ENCODE measurements around the gene DUSP23.

Gene DUSP23

DNA sequence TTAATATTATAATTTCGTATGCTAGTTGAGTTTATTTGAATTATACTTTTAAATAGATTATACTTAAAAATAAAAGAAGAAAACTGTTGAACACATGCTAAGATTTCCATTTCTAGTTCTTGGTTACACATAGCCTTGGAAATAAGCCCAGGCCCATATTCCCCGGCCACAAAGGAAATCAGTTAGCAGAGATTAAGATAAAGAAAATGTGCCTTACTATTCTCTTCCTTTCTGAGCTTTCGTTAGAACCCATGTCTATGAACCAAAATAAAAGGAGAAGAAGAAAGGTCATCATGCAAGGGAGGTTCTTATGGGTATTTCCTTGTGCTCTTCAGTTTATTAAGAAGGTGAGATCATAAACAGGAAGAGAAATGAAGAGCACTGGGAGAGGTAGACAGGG, 34.1 kb upstream of the DUSP23 start:
- Histone ChIP-seq H4K91ac (ENCODE audit: low read length) (no peak overlapping the region), H3K79me1 (replicated peaks; ENCODE audit: low read length, poor library complexity, severe bottlenecking) (no peaks in the 10 kb centered on the region), H3K9me3 (ENCODE audit: control insufficient read depth, low read length) (no peaks in the 10 kb centered on the region), H2AFZ (ENCODE audit: low read depth, low read length) (no peak overlapping the region), H3K36me3 (ENCODE audit: control insufficient read depth in 1 of 2, insufficient read depth in 2 of 2, low read depth in 1 of 2, low read length in 2 of 2) (no peaks in the 10 kb centered on the region), H3K14ac (ENCODE audit: low read length in 2 of 2) (no peak overlapping the region), H2BK120ac (ENCODE audit: low read depth, low read length) (no peak overlapping the region), H2AK5ac (ENCODE audit: low read length, severe bottlenecking) (no peak overlapping the region), H3K4me3 (ENCODE audit: insufficient read depth in 1 of 2, low read depth in 1 of 2, low read length in 2 of 2) (no peak overlapping the region), H2BK5ac (ENCODE audit: low read depth, low read length, poor library complexity, severe bottlenecking) (no peak overlapping the region), H2BK15ac (ENCODE audit: low read depth, poor library complexity, severe bottlenecking) (no peak overlapping the region), H3K4me1 (ENCODE audit: control insufficient read depth, insufficient read depth, low read depth, low read length) (no peaks in the 10 kb centered on the region), H3K18ac (ENCODE audit: low read depth in 1 of 2, low read length in 2 of 2) (no peak overlapping the region), H3K27ac (ENCODE audit: low read length, poor library complexity, severe bottlenecking) (no peak overlapping the region), H3K9ac (ENCODE audit: low read length) (no peak overlapping the region), H2BK12ac (ENCODE audit: low read length in 2 of 2) (no peak overlapping the region), H3K4ac (ENCODE audit: low read depth in 1 of 2, low read length in 2 of 2) (no peak overlapping the region), H4K8ac (ENCODE audit: low read length) (no peak overlapping the region), H3K23ac (ENCODE audit: low read length in 2 of 2) (no peak overlapping the region), H3K27me3 (ENCODE audit: control insufficient read depth in 1 of 2, insufficient read depth in 1 of 2, low read length in 2 of 2) (no peaks in the 10 kb centered on the region), H3K4me2 (ENCODE audit: low read length, poor library complexity, severe bottlenecking) (no peak overlapping the region)
- WGBS, result 50% methylated on average over 2 of the region's 3 CpGs
- DNase-seq, result no peak

DNA sequence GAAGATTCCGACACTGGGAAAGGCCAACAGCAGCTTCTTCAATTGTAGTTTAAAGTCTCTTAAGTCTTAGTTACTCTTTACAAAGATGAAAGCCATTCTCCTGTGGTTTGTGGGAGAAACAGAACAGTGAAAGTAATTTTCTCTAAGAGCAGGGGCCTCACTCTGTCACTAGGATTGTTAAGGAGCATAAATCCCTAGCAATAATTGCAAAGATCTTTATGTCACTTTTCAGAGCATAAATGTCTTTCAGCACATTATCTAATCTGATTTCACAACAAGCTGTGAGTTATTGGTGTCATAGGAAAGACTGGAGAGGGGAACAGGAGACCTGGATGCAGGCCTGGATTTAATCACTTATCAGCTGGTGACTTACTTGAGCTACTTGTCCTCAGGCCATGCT, 32.4 kb upstream of the DUSP23 start:
- Histone ChIP-seq H3K4me2 (ENCODE audit: low read length, poor library complexity, severe bottlenecking) (no peak overlapping the region), H3K27me3 (ENCODE audit: control insufficient read depth in 1 of 2, insufficient read depth in 1 of 2, low read length in 2 of 2) (no peaks in the 10 kb centered on the region), H3K14ac (ENCODE audit: low read length in 2 of 2) (no peak overlapping the region), H3K18ac (ENCODE audit: low read depth in 1 of 2, low read length in 2 of 2) (no peak overlapping the region), H2BK12ac (ENCODE audit: low read length in 2 of 2) (no peak overlapping the region), H3K4me1 (ENCODE audit: control insufficient read depth, insufficient read depth, low read depth, low read length) (no peaks in the 10 kb centered on the region), H2BK15ac (ENCODE audit: low read depth, poor library complexity, severe bottlenecking) (no peak overlapping the region), H3K79me1 (replicated peaks; ENCODE audit: low read length, poor library complexity, severe bottlenecking) (no peaks in the 10 kb centered on the region), H2AK5ac (ENCODE audit: low read length, severe bottlenecking) (no peak overlapping the region), H2BK120ac (ENCODE audit: low read depth, low read length) (no peak overlapping the region), H3K9me3 (ENCODE audit: control insufficient read depth, low read length) (no peaks in the 10 kb centered on the region), H4K91ac (ENCODE audit: low read length) (no peak overlapping the region), H3K36me3 (ENCODE audit: control insufficient read depth in 1 of 2, insufficient read depth in 2 of 2, low read depth in 1 of 2, low read length in 2 of 2) (no peaks in the 10 kb centered on the region), H4K8ac (ENCODE audit: low read length) (no peak overlapping the region), H3K4ac (ENCODE audit: low read depth in 1 of 2, low read length in 2 of 2) (no peak overlapping the region), H3K27ac (ENCODE audit: low read length, poor library complexity, severe bottlenecking) (no peak overlapping the region), H3K9ac (ENCODE audit: low read length) (no peak overlapping the region), H3K4me3 (ENCODE audit: insufficient read depth in 1 of 2, low read depth in 1 of 2, low read length in 2 of 2) (no peak overlapping the region), H2BK5ac (ENCODE audit: low read depth, low read length, poor library complexity, severe bottlenecking) (no peak overlapping the region), H2AFZ (ENCODE audit: low read depth, low read length) (no peak overlapping the region), H3K23ac (ENCODE audit: low read length in 2 of 2) (no peak overlapping the region)
- WGBS, result 78% methylated on average over 1 of the region's 1 CpG
- DNase-seq, result no peak

DNA sequence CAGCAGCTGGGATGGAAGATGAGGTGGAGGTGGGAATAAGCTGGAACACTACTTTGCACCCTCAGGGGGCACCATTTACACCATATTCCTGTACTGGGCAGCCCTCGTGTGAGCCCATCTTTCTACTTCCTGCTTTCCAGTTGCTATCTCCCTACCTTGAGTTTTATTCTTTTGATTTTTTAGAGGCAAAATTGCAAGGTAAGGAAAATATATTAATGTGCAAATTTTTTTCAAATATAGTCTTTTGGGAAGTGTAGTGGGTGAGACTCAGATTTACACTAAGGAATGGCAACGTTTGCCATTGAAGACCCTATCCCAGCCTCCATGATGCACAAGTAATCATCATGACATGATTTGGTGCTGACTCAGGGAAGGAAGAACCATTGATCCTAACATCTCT, 31.1 kb upstream of the DUSP23 start:
- DNase-seq, result no peak
- no peak overlapping the region for H4K8ac ChIP-seq (ENCODE audit: low read length)
- H3K79me1 ChIP-seq (replicated peaks; ENCODE audit: low read length, poor library complexity, severe bottlenecking), result no peaks in the 10 kb centered on the region

DNA sequence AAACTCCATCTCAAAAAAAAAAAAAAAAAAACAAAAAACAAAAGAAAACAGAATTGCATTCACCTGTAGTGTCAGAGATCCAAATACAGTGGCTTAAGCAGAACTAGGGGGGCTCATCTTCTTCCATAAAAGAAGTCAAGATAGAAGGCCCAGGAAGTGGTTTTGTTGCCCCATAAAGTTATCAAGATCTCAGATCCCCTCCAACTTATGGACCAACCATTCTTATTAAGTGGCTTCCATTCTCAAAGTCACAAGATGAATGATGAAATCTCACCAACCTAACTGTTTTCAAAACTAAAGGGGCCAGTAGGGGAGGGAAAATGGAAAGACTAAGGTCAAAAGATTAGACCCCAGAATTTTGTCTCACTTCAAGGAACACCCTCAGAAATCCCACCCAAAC, 30.1 kb upstream of the DUSP23 start:
- Histone ChIP-seq H2BK15ac (ENCODE audit: low read depth, poor library complexity, severe bottlenecking) (no peak overlapping the region), H3K9me3 (ENCODE audit: control insufficient read depth, low read length) (no peaks in the 10 kb centered on the region), H3K4me3 (ENCODE audit: insufficient read depth in 1 of 2, low read depth in 1 of 2, low read length in 2 of 2) (no peak overlapping the region), H4K91ac (ENCODE audit: low read length) (no peak overlapping the region), H3K14ac (ENCODE audit: low read length in 2 of 2) (no peak overlapping the region), H4K8ac (ENCODE audit: low read length) (no peak overlapping the region), H2BK5ac (ENCODE audit: low read depth, low read length, poor library complexity, severe bottlenecking) (no peak overlapping the region), H3K79me1 (replicated peaks; ENCODE audit: low read length, poor library complexity, severe bottlenecking) (no peaks in the 10 kb centered on the region), H2AK5ac (ENCODE audit: low read length, severe bottlenecking) (no peak overlapping the region), H3K4me1 (ENCODE audit: control insufficient read depth, insufficient read depth, low read depth, low read length) (no peaks in the 10 kb centered on the region), H3K9ac (ENCODE audit: low read length) (no peak overlapping the region), H2AFZ (ENCODE audit: low read depth, low read length) (no peak overlapping the region), H2BK120ac (ENCODE audit: low read depth, low read length) (no peak overlapping the region), H3K4me2 (ENCODE audit: low read length, poor library complexity, severe bottlenecking) (no peak overlapping the region), H3K27me3 (ENCODE audit: control insufficient read depth in 1 of 2, insufficient read depth in 1 of 2, low read length in 2 of 2) (no peaks in the 10 kb centered on the region), H3K4ac (ENCODE audit: low read depth in 1 of 2, low read length in 2 of 2) (no peak overlapping the region), H3K27ac (ENCODE audit: low read length, poor library complexity, severe bottlenecking) (no peak overlapping the region), H2BK12ac (ENCODE audit: low read length in 2 of 2) (no peak overlapping the region), H3K18ac (ENCODE audit: low read depth in 1 of 2, low read length in 2 of 2) (no peak overlapping the region), H3K23ac (ENCODE audit: low read length in 2 of 2) (no peak overlapping the region), H3K36me3 (ENCODE audit: control insufficient read depth in 1 of 2, insufficient read depth in 2 of 2, low read depth in 1 of 2, low read length in 2 of 2) (no peaks in the 10 kb centered on the region)
- no peak for DNase-seq

More for the DNA sequence above, 31.1 kb upstream of the DUSP23 start:
- no peaks in the 10 kb centered on the region for H3K36me3 ChIP-seq (ENCODE audit: control insufficient read depth in 1 of 2, insufficient read depth in 2 of 2, low read depth in 1 of 2, low read length in 2 of 2)
- no peak overlapping the region for H4K91ac ChIP-seq (ENCODE audit: low read length)
- no peak overlapping the region for H2BK15ac ChIP-seq (ENCODE audit: low read depth, poor library complexity, severe bottlenecking)
- no peak overlapping the region for H2BK5ac ChIP-seq (ENCODE audit: low read depth, low read length, poor library complexity, severe bottlenecking)
- no peak overlapping the region for H2AK5ac ChIP-seq (ENCODE audit: low read length, severe bottlenecking)
- no peak overlapping the region for H3K18ac ChIP-seq (ENCODE audit: low read depth in 1 of 2, low read length in 2 of 2)
- H3K4me1 ChIP-seq (ENCODE audit: control insufficient read depth, insufficient read depth, low read depth, low read length), result no peaks in the 10 kb centered on the region
- no peak overlapping the region for H3K23ac ChIP-seq (ENCODE audit: low read length in 2 of 2)
- H3K27ac ChIP-seq (ENCODE audit: low read length, poor library complexity, severe bottlenecking), result no peak overlapping the region
- H3K27me3 ChIP-seq (ENCODE audit: control insufficient read depth in 1 of 2, insufficient read depth in 1 of 2, low read length in 2 of 2), result no peaks in the 10 kb centered on the region
- no peak overlapping the region for H3K4ac ChIP-seq (ENCODE audit: low read depth in 1 of 2, low read length in 2 of 2)
- H3K9ac ChIP-seq (ENCODE audit: low read length), result no peak overlapping the region
- H2BK12ac ChIP-seq (ENCODE audit: low read length in 2 of 2), result no peak overlapping the region
- no peaks in the 10 kb centered on the region for H3K9me3 ChIP-seq (ENCODE audit: control insufficient read depth, low read length)
- WGBS, result no CpG with 5 or more reads among the region's 2 CpGs
- no peak overlapping the region for H3K4me2 ChIP-seq (ENCODE audit: low read length, poor library complexity, severe bottlenecking)
- no peak overlapping the region for H2BK120ac ChIP-seq (ENCODE audit: low read depth, low read length)
- no peak overlapping the region for H2AFZ ChIP-seq (ENCODE audit: low read depth, low read length)
- no peak overlapping the region for H3K4me3 ChIP-seq (ENCODE audit: insufficient read depth in 1 of 2, low read depth in 1 of 2, low read length in 2 of 2)
- no peak overlapping the region for H3K14ac ChIP-seq (ENCODE audit: low read length in 2 of 2)

All from mesenchymal stem cell (in vitro differentiated cells and primary cell).